SU-DHL-6 (cell line): ENCODE results near the gene ERICH4.
"Not testable (repeated sequence)": the region's sequence is repeated elsewhere in the genome, so short reads cannot be mapped to it uniquely, and the experiment has no call there.

ENCODE experiments used
- H2AFZ ChIP-seq: fragments of 200-600 bp; sonication (generic); 2 replicates; pipeline ENCODE4 v1.6.1; 2014; ENCODE audit warnings: low read depth, mild to moderate bottlenecking, moderate library complexity, mixed read lengths, antibody characterized with exemption, low read length; ENCODE audit not compliant: severe bottlenecking
- H3F3A ChIP-seq: fragments of 200-600 bp; shearing (Covaris generic); 2 replicates; pipeline ENCODE4 v1.6.0; 2016; ENCODE audit warnings: antibody characterized with exemption, mild to moderate bottlenecking; ENCODE audit not compliant: insufficient read depth
- H3K27ac ChIP-seq: fragments of 200-600 bp; sonication (generic); 2 replicates; pipeline ENCODE4 v1.5.1; 2016; ENCODE audit warnings: low read depth, mild to moderate bottlenecking, low read length, moderate library complexity, mixed read lengths
- H3K27me3 ChIP-seq: fragments of 200-600 bp; sonication (generic), shearing (Covaris generic); 2 replicates; pipeline ENCODE4 v1.6.0; 2014; ENCODE audit warnings: mild to moderate bottlenecking, low read length
- H3K36me3 ChIP-seq: fragments of 200-600 bp; sonication (generic); 2 replicates; pipeline ENCODE4 v1.6.1; 2014; ENCODE audit warnings: mild to moderate bottlenecking, low read length, mixed read lengths
- H3K4me2 ChIP-seq: fragments of 300-600, 200-600 bp; shearing (Covaris generic), sonication (generic); 2 replicates; pipeline ENCODE4 v1.6.0; 2014; ENCODE audit warnings: low read length, low read depth, mild to moderate bottlenecking; ENCODE audit not compliant: poor library complexity, severe bottlenecking
- H3K4me3 ChIP-seq: fragments of 200-600 bp; sonication (generic); 2 replicates; pipeline ENCODE4 v1.5.1; 2014; ENCODE audit warnings: antibody characterized with exemption, low read length, mild to moderate bottlenecking, mixed read lengths; ENCODE audit not compliant: insufficient read depth, poor library complexity, severe bottlenecking
- H3K79me2 ChIP-seq: fragments of 200-600 bp; sonication (generic); 2 replicates; pipeline ENCODE4 v1.6.1; 2014; ENCODE audit warnings: mild to moderate bottlenecking, low read length, moderate library complexity; ENCODE audit not compliant: insufficient read depth
- H3K9ac ChIP-seq: fragments of 200-600 bp; sonication (generic); 2 replicates; pipeline ENCODE4 v1.7.0; 2014; ENCODE audit warnings: mild to moderate bottlenecking, low read length
- H3K9me2 ChIP-seq: fragments of 200-600 bp; sonication (generic); replicated peaks from 2 replicates; pipeline ENCODE4 v1.6.1; 2014; ENCODE audit warnings: low read length; ENCODE audit not compliant: insufficient read depth
- H3K9me3 ChIP-seq: fragments of 200-600 bp; sonication (generic); 2 replicates; pipeline ENCODE4 v1.6.1; 2014; ENCODE audit warnings: low read length, mixed read lengths; ENCODE audit not compliant: insufficient read depth
- H4K20me1 ChIP-seq: fragments of 200-600 bp; sonication (generic); 2 replicates; pipeline ENCODE4 v1.6.1; 2014; ENCODE audit warnings: low read depth, mild to moderate bottlenecking, antibody characterized with exemption, low read length, moderate library complexity, mixed read lengths
- EZH2phosphoT487 ChIP-seq: fragments of 200-600 bp; sonication (generic), shearing (Covaris generic); conservative IDR thresholded peaks from 2 replicates; pipeline ENCODE4 v1.6.1; 2018; ENCODE audit warnings: mild to moderate bottlenecking, antibody characterized with exemption, low read length, moderate library complexity, mixed read lengths
- TF ChIP-seq, protein P1 (sequence below): fragments of 200-600 bp; sonication (generic); IDR thresholded peaks from one replicate; pipeline ENCODE4 v1.5.1; 2017; ENCODE audit warnings: antibody characterized with exemption, mild to moderate bottlenecking, low read length, moderate library complexity; ENCODE audit not compliant: insufficient read depth, poor library complexity, severe bottlenecking

Gene ERICH4

GRCh38 chr19:41405776-41406175 lies 37.2 kb upstream of the ERICH4 start:
- Histone ChIP-seq H3K9me3 (no peaks in the 10 kb centered on the region), H3F3A (no peaks in the 10 kb centered on the region), H3K9me2 (no peaks in the 10 kb centered on the region), H3K36me3 (no peaks in the 10 kb centered on the region), H3K4me2 (no peak overlapping the region), H2AFZ (no peak overlapping the region), H3K4me3 (no peak overlapping the region), H4K20me1 (no peaks in the 10 kb centered on the region), H3K27me3 (no peaks in the 10 kb centered on the region), H3K79me2 (no peaks in the 10 kb centered on the region), H3K27ac (no peak overlapping the region), H3K9ac (no peak overlapping the region)
- no peak for TF ChIP-seq EZH2phosphoT487
- TF ChIP-seq, protein P1, sequence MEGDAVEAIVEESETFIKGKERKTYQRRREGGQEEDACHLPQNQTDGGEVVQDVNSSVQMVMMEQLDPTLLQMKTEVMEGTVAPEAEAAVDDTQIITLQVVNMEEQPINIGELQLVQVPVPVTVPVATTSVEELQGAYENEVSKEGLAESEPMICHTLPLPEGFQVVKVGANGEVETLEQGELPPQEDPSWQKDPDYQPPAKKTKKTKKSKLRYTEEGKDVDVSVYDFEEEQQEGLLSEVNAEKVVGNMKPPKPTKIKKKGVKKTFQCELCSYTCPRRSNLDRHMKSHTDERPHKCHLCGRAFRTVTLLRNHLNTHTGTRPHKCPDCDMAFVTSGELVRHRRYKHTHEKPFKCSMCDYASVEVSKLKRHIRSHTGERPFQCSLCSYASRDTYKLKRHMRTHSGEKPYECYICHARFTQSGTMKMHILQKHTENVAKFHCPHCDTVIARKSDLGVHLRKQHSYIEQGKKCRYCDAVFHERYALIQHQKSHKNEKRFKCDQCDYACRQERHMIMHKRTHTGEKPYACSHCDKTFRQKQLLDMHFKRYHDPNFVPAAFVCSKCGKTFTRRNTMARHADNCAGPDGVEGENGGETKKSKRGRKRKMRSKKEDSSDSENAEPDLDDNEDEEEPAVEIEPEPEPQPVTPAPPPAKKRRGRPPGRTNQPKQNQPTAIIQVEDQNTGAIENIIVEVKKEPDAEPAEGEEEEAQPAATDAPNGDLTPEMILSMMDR, result no peak

DNA sequence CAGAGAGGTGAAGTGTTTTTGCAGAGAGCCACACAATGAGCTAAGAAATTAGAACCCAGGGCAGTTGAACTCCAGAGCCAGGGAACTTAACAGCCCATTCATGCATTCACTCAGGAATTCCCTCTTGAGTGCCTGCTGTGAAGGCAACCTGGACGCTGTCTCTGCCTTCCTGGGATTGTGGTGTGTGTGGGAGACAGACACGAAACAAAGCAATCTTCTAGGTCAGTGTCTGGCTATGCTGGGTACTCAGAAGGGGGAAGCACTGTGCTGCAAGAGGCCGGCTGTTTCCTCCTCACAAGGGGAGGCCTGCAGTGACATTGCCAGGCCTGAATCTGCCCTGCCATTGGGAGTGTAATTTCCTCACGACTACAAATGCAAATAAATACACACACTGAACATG lies 35.7 kb upstream of the ERICH4 start:
- Histone ChIP-seq H2AFZ (no peak overlapping the region), H3F3A (no peaks in the 10 kb centered on the region), H3K4me2 (no peak overlapping the region), H4K20me1 (no peaks in the 10 kb centered on the region), H3K36me3 (no peaks in the 10 kb centered on the region), H3K9me2 (no peaks in the 10 kb centered on the region), H3K79me2 (no peaks in the 10 kb centered on the region), H3K4me3 (no peak overlapping the region), H3K27ac (no peak overlapping the region), H3K9ac (no peak overlapping the region), H3K27me3 (no peaks in the 10 kb centered on the region), H3K9me3 (no peaks in the 10 kb centered on the region)
- TF ChIP-seq EZH2phosphoT487, result no peak
- TF ChIP-seq, protein P1, result no peak

- no peaks in the 10 kb centered on the region for H4K20me1 ChIP-seq
- H3K9me3 ChIP-seq, result no peaks in the 10 kb centered on the region
- H3K79me2 ChIP-seq, result no peaks in the 10 kb centered on the region
- no peaks in the 10 kb centered on the region for H3K27me3 ChIP-seq
- no peak overlapping the region for H3K4me2 ChIP-seq
- H3K9ac ChIP-seq, result no peak overlapping the region
- H3K36me3 ChIP-seq, result no peaks in the 10 kb centered on the region
- no peak overlapping the region for H3K4me3 ChIP-seq
- H3K9me2 ChIP-seq, result no peaks in the 10 kb centered on the region
- TF ChIP-seq, protein P1, result no peak
- no peak for TF ChIP-seq EZH2phosphoT487
- no peak overlapping the region for H3K27ac ChIP-seq
- no peaks in the 10 kb centered on the region for H3F3A ChIP-seq
- no peak overlapping the region for H2AFZ ChIP-seq
Observed at GRCh38 chr19:41408256-41408655, 34.7 kb upstream of the ERICH4 start.

DNA sequence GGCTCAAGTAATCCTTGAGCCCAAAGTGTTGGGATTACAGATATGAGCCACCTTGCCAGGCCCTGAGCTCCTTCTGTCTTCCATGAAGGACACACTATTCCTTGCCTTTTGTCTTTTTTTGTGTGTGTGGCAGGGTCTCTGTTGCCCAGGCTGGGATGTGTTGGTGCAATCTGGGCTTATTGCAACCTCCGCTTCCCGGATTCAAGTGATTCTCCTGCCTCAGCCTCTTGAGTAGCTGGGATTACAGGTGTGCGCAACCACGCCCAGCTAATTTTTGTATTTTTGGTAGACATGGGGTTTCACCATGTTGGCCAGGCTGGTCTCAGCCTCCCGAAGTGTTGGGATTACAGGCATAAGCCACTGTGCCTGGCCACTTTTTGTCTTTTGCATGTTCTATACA lies 34.1 kb upstream of the ERICH4 start:
- H3K9ac ChIP-seq, H3K27ac ChIP-seq, H3K27me3 ChIP-seq, H3K79me2 ChIP-seq, H3K4me3 ChIP-seq, H3K9me2 ChIP-seq, H3F3A ChIP-seq, H3K9me3 ChIP-seq, H2AFZ ChIP-seq, H3K4me2 ChIP-seq, H4K20me1 ChIP-seq, H3K36me3 ChIP-seq: not testable (repeated sequence)
